NCI-H526 (cell line): ENCODE measurements around the gene IDE.
"Not testable (repeated sequence)": the region's sequence is repeated elsewhere in the genome, so short reads cannot be mapped to it uniquely, and the experiment has no call there.

Experiments used
- DNase-seq, 2 experiments: peaks; one replicate each; lab custom pipeline; 2025; lab: John Stamatoyannopoulos, UW

The IDE gene

GRCh38 chr10:92573798-92574547 lies at the start of gene IDE:
IDE (minus strand) TSS chr10:92574093; CDS start chr10:92574019, 74 bp downstream.
- peak; percentile 67 to 89 for DNase-seq

- no peak for DNase-seq
Observed at GRCh38 chr10:92619368-92619767, 45.5 kb upstream of the IDE start.

GRCh38 chr10:92615515-92615914 lies 41.6 kb upstream of the IDE start:
- DNase-seq, result no peak

- no peak for DNase-seq
Observed at GRCh38 chr10:92604841-92605240, 30.9 kb upstream of the IDE start.

GRCh38 chr10:92598321-92598720 lies 24.4 kb upstream of the IDE start:
- no peak for DNase-seq

- no peak for DNase-seq
Observed at GRCh38 chr10:92595505-92595904, 21.6 kb upstream of the IDE start.

- no peak for DNase-seq
Observed at GRCh38 chr10:92593619-92594588, 20.0 kb upstream of the IDE start.

- peak; percentile 93 to 97 for DNase-seq
Observed at GRCh38 chr10:92592761-92593618, 19.1 kb upstream of the IDE start, which contains the start of gene KIF11. KIF11 (plus strand) TSS chr10:92593130; CDS start chr10:92593376, 246 bp downstream.

- peak; percentile 51 to 90 for DNase-seq
Observed at GRCh38 chr10:92591550-92592022, 17.7 kb upstream of the IDE start.

GRCh38 chr10:92590623-92591549 lies 17.0 kb upstream of the IDE start:
- DNase-seq, result peak in 1 of 2 experiments; percentile 53

- not testable (repeated sequence) for DNase-seq
Observed at GRCh38 chr10:92582347-92582746, 8.5 kb upstream of the IDE start.

- no peak for DNase-seq
Observed at GRCh38 chr10:92575961-92576360, 2.1 kb upstream of the IDE start.

GRCh38 chr10:92574548-92575261 lies 812 bp upstream of the IDE start:
- no peak for DNase-seq

GRCh38 chr10:92573091-92573797 lies 649 bp downstream of the IDE start:
- peak in 1 of 2 experiments; percentile 41 for DNase-seq

- no peak for DNase-seq
Observed at GRCh38 chr10:92572362-92573090, 1.4 kb downstream of the IDE start.

GRCh38 chr10:92571649-92572048 lies 2.2 kb downstream of the IDE start:
- peak in 1 of 2 experiments; percentile 54 for DNase-seq

- DNase-seq, result not testable (repeated sequence)
Observed at GRCh38 chr10:92569663-92570062, 4.2 kb downstream of the IDE start.

- no peak for DNase-seq
Observed at GRCh38 chr10:92569071-92569470, 4.8 kb downstream of the IDE start.
